ENCODE data around the gene KMT2B. TPM values are rescaled to one million over a fixed set of nuclear protein-coding genes. Genes with fewer than 3 reads are reported as not detected.

KMT2B gene
- total and polyA plus RNA-seq, 12 donors, result 6.6 to 97.3 (median 22.6) TPM

DNA sequence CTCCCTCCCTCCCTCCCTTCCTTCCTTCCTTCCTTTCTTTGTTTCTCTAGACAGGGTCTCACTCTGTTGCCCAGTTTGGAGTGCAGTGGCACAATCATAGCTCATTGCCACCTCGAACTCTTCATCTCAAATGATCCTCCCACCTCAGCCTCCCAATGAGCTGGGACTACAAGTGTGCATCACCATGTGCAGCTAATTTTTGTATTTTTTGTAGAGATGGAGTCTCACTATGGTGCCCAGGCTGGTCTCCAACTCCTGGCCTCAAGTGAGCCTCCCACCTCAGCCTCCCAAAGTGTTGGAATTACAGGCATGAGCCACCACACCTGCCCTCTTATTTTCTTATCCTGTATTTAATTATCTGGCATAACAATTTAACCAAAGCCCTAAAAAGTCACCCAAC, 47.1 kb upstream of the KMT2B start:
- intact Hi-C loops (cut with DNase I), result no loop called here
- no peaks in the 10 kb centered on the region for H3K36me3 ChIP-seq (replicated peaks in 1 of 2)
- DNase-seq, result no peak
- peaks cover 0 to 7% of the 10 kb centered on the region in 2 donors for H3K4me1 ChIP-seq (replicated peaks in 1 of 2)
- no peaks in the 10 kb centered on the region for H3K9me3 ChIP-seq (replicated peaks in 1 of 3)
- TF ChIP-seq, protein P1, sequence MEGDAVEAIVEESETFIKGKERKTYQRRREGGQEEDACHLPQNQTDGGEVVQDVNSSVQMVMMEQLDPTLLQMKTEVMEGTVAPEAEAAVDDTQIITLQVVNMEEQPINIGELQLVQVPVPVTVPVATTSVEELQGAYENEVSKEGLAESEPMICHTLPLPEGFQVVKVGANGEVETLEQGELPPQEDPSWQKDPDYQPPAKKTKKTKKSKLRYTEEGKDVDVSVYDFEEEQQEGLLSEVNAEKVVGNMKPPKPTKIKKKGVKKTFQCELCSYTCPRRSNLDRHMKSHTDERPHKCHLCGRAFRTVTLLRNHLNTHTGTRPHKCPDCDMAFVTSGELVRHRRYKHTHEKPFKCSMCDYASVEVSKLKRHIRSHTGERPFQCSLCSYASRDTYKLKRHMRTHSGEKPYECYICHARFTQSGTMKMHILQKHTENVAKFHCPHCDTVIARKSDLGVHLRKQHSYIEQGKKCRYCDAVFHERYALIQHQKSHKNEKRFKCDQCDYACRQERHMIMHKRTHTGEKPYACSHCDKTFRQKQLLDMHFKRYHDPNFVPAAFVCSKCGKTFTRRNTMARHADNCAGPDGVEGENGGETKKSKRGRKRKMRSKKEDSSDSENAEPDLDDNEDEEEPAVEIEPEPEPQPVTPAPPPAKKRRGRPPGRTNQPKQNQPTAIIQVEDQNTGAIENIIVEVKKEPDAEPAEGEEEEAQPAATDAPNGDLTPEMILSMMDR (IDR thresholded peaks at IDR 0.05), result no peak
- TF ChIP-seq POLR2A (IDR thresholded peaks at IDR 0.05), result no peak
- no peak overlapping the region for H3K27ac ChIP-seq
- peaks cover 3% of the 10 kb centered on the region for H3K27me3 ChIP-seq
- H3K4me3 ChIP-seq, result no peak overlapping the region
- WGBS, 4 donors, result 76 to 100% (median 87%) methylated on average over 1 of the region's 1 CpG

DNA sequence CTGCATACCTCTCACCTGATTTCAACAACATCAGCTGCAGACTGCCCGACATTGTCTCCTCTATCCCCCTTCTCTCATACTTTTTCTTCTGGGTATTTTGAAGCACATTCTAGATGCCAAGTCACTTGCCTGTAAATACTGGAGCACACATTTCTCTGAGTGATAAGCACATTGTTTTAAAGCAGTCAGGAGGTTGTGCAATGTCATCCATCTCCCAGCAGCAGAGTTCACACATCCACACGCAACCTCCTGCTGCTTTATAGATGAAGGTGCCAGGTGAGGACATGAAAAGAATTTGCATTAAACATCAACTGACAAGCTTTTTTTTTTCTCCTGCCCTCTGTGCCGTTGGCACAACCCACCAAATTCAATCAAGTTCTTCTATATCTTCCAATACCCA, 46.0 kb upstream of the KMT2B start:
- no peaks in the 10 kb centered on the region for H3K9me3 ChIP-seq (replicated peaks in 1 of 3)
- H3K27ac ChIP-seq, result no peak overlapping the region
- TF ChIP-seq POLR2A (IDR thresholded peaks at IDR 0.05), result no peak
- TF ChIP-seq, protein P1 (IDR thresholded peaks at IDR 0.05), result no peak
- DNase-seq, result no peak
- WGBS, 4 donors, result 30 to 45% (median 34%) methylated on average over 3 of the region's 3 CpGs
- no peaks in the 10 kb centered on the region for H3K36me3 ChIP-seq (replicated peaks in 1 of 2)
- no peak overlapping the region for H3K4me3 ChIP-seq
- intact Hi-C loops (cut with DNase I), result no loop called here
- peaks cover 3% of the 10 kb centered on the region for H3K27me3 ChIP-seq
- peaks cover 0 to 7% of the 10 kb centered on the region in 2 donors for H3K4me1 ChIP-seq (replicated peaks in 1 of 2)

DNA sequence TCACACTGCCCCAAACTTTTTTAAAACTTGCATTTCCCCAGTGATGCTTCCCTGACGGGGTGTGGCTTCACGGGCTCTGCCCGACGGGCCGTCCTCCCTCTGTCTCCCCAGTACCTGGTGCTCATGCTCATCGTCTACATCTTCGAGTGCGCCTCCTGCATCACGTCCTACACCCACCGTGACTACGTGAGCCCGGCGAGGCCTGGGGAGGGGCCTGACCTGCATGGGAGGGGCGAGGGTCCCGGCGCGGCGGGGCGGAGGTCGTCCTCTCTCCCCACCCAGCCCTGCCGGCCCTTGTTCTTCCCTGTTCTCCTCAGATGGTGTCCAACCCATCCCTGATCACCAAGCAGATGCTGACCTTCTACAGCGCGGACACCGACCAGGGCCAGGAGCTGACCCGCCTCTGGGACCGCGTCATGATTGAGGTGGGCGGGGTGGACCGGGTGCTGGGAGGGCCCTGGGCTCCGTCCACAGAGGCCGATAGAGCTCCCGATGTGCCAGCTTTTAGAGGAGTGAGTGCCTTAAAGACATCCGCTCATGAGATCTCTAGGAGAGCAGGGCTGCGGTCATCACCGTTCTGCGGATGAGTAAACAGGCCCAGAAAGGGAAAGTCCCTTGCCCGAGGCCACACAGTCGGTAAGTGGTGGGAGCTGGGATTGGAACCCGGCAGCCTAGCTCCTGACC, 44.5 kb upstream of the KMT2B start:
- WGBS, 4 donors, result 5 to 15% (median 6%) methylated on average over 13 to 39 of the region's 39 CpGs
- peak in 6 of 7 donors; percentile 37 to 64 (median 57) for DNase-seq

DNA sequence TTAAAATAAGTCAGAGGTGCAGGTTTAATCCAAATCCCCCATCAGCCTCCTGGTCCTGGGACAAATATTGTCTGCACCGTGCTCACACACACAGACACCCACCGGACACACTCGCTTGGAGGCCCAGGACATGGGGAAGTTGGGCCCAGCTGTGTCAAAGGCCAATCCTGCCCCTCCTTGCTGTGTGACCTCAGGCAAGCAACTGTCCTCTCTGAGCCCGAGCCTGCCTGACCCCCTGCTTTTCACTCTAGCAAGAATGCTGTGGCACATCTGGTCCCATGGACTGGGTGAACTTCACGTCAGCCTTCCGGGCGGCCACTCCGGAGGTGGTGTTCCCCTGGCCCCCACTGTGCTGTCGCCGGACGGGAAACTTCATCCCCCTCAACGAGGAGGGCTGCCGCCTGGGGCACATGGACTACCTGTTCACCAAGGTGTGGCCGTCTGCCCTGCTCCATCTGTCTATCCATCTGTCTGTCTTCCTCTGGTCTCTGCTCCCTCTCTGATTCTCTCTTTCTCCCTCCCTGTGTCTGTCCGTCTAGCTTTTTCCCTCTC, 42.1 kb upstream of the KMT2B start:
- intact Hi-C loops (cut with DNase I), result no loop called here
- 61 to 75% (median 68%) methylated on average over 15 of the region's 15 CpGs for WGBS, 4 donors
- H3K27me3 ChIP-seq, result peaks cover 3% of the 10 kb centered on the region

More for the DNA sequence above, 44.5 kb upstream of the KMT2B start:
- peaks cover 0 to 7% of the 10 kb centered on the region in 2 donors for H3K4me1 ChIP-seq (replicated peaks in 1 of 2)
- H3K9me3 ChIP-seq (replicated peaks in 1 of 3), result no peaks in the 10 kb centered on the region
- intact Hi-C loops (cut with DNase I), result no loop called here
- no peak overlapping the region for H3K27ac ChIP-seq
- no peaks in the 10 kb centered on the region for H3K36me3 ChIP-seq (replicated peaks in 1 of 2)
- TF ChIP-seq, protein P1 (IDR thresholded peaks at IDR 0.05), result no peak
- TF ChIP-seq POLR2A (IDR thresholded peaks at IDR 0.05), result no peak
- peak overlapping the region in 1 of 4 donors; percentile 43 for H3K4me3 ChIP-seq
- peaks cover 3% of the 10 kb centered on the region for H3K27me3 ChIP-seq

More for the DNA sequence above, 42.1 kb upstream of the KMT2B start:
- TF ChIP-seq POLR2A (IDR thresholded peaks at IDR 0.05), result no peak
- TF ChIP-seq, protein P1 (IDR thresholded peaks at IDR 0.05), result no peak
- Histone ChIP-seq H3K9me3 (replicated peaks in 1 of 3) (no peaks in the 10 kb centered on the region), H3K4me3 (no peak overlapping the region), H3K4me1 (replicated peaks in 1 of 2) (peaks cover 0 to 7% of the 10 kb centered on the region in 2 donors), H3K36me3 (replicated peaks in 1 of 2) (no peaks in the 10 kb centered on the region), H3K27ac (no peak overlapping the region)
- no peak for DNase-seq
